GM23248 (cell line): Measurements from ENCODE around the gene RNF145. TPM values are rescaled to one million over a fixed set of nuclear protein-coding genes. Genes with fewer than 3 reads are reported as not detected.
A peak's percentile ranks its signal among the peaks of the same experiment; 100 is the strongest.

ENCODE experiments used
- DNase-seq: peaks from one replicate; pipeline ENCODE4 v3.0.0-alpha.2; 2015
- H2AFZ ChIP-seq: fragments of 200-600 bp; sonication (generic); 2 replicates; pipeline ENCODE4 v1.6.1; 2016; ENCODE audit warnings: antibody characterized with exemption
- H3F3A ChIP-seq: fragments of 200-600 bp; sonication (generic); 2 replicates; pipeline ENCODE4 v1.6.1; 2016; ENCODE audit warnings: mild to moderate bottlenecking, antibody characterized with exemption, mixed run types; ENCODE audit not compliant: insufficient read depth
- H3K27ac ChIP-seq: fragments of 200-600 bp; sonication (generic); 2 replicates; pipeline ENCODE4 v1.5.1; 2016; ENCODE audit warnings: mild to moderate bottlenecking
- H3K27me3 ChIP-seq: fragments of 200-600 bp; sonication (generic); replicated peaks from 2 replicates; pipeline ENCODE4 v1.6.1; 2016; ENCODE audit warnings: mild to moderate bottlenecking; ENCODE audit not compliant: insufficient read depth
- H3K36me3 ChIP-seq: fragments of 200-600 bp; sonication (generic); 2 replicates; pipeline ENCODE4 v1.6.1; 2016; ENCODE audit warnings: low read depth, mild to moderate bottlenecking
- H3K4me1 ChIP-seq: fragments of 200-600 bp; sonication (generic); 2 replicates; pipeline ENCODE4 v1.6.1; 2016; ENCODE audit warnings: mild to moderate bottlenecking; ENCODE audit not compliant: insufficient read depth
- H3K4me2 ChIP-seq: fragments of 200-600 bp; sonication (generic); one replicate; pipeline ENCODE4 v1.6.1; 2016; ENCODE audit warnings: mild to moderate bottlenecking; ENCODE audit not compliant: unreplicated experiment
- H3K4me3 ChIP-seq: fragments of 200-600 bp; sonication (generic); 2 replicates; pipeline ENCODE4 v1.5.1; 2016; ENCODE audit warnings: mild to moderate bottlenecking
- H3K79me2 ChIP-seq: fragments of 200-600 bp; sonication (generic); 2 replicates; pipeline ENCODE4 v1.6.1; 2016; ENCODE audit warnings: mild to moderate bottlenecking; ENCODE audit not compliant: insufficient read depth
- H3K9ac ChIP-seq: fragments of 200-600 bp; sonication (generic); 2 replicates; pipeline ENCODE4 v1.6.1; 2016; ENCODE audit warnings: mild to moderate bottlenecking
- H3K9me2 ChIP-seq: fragments of 200-600 bp; sonication (generic); 2 replicates; pipeline ENCODE4 v1.6.1; 2016; ENCODE audit warnings: mixed run types, mild to moderate bottlenecking, moderate library complexity; ENCODE audit not compliant: insufficient read depth
- H3K9me3 ChIP-seq: fragments of 200-600 bp; sonication (generic); one replicate; pipeline ENCODE4 v1.6.1; 2017; ENCODE audit warnings: low read depth
- H4K20me1 ChIP-seq: fragments of 200-600 bp; sonication (generic); 2 replicates; pipeline ENCODE4 v1.6.0; 2016; ENCODE audit not compliant: insufficient read depth
- EZH2 ChIP-seq: fragments of 200-600 bp; sonication (generic); IDR thresholded peaks from 2 replicates; pipeline ENCODE4 v1.6.1; 2018; ENCODE audit warnings: antibody characterized with exemption, mild to moderate bottlenecking; ENCODE audit not compliant: insufficient read depth, poor library complexity, severe bottlenecking
- EZH2phosphoT487 ChIP-seq: fragments of 200-600 bp; sonication (generic); IDR thresholded peaks from 2 replicates; pipeline ENCODE4 v1.6.1; 2018; ENCODE audit warnings: antibody characterized with exemption, moderate library complexity, mild to moderate bottlenecking, low read depth; ENCODE audit not compliant: insufficient read depth
- WGBS, 2 experiments: methylation state at CpG; one replicate each; pipeline ENCODE4 v1.1.6; 2015 to 2017; ENCODE audit warnings: low lambda C conversion rate in 2 of 2, low coverage in 1 of 2; ENCODE audit errors: missing lambda C conversion rate in 2 of 2; 5-methylcytosine and 5-hydroxymethylcytosine counted together
- in situ Hi-C: fragments of 300-500 bp; cut with MboI; formaldehyde crosslinking; loops from 2 replicates; pipeline ENCODE4 v1.15.0; 2020
- polyA plus RNA-seq: library from polyadenylated mRNA; unstranded; fragments of >200 nt; fragmentation: Nextera tagmentation; extraction: Ambion mirVana; gene quantifications from 2 replicates; pipeline ENCODE4 v1.2.1, GENCODE V29; 2016
- total RNA-seq: library from RNA; depleted of rRNA; stranded (reverse); fragments of >200 nt; shearing (Covaris generic); gene quantifications from 2 replicates; pipeline ENCODE4 v1.2.3, GENCODE V29; 2014

Gene RNF145
- total and polyA plus RNA-seq, 2 experiments from 2014 or later = 9.2 to 38.7 TPM

- H3K36me3 ChIP-seq = peaks cover 32% of the 10 kb centered on the region
- no peak for DNase-seq
- 77 to 79% methylated on average over 3 of the region's 3 CpGs for WGBS, 2 experiments
- H3K9me3 ChIP-seq = no peaks in the 10 kb centered on the region
- no peaks in the 10 kb centered on the region for H3K27me3 ChIP-seq
- no peaks in the 10 kb centered on the region for H4K20me1 ChIP-seq
- peaks cover 68% of the 10 kb centered on the region for H3F3A ChIP-seq
- H2AFZ ChIP-seq = no peak overlapping the region
- peak overlapping the region; percentile 96 for H3K27ac ChIP-seq
- peaks cover 78% of the 10 kb centered on the region for H3K4me1 ChIP-seq
- TF ChIP-seq EZH2phosphoT487 (no peak), EZH2 (no peak)
- H3K4me3 ChIP-seq = peak overlapping the region; percentile 34
- peak overlapping the region; percentile 66 for H3K4me2 ChIP-seq
- peaks cover 89% of the 10 kb centered on the region for H3K79me2 ChIP-seq
- H3K9me2 ChIP-seq = no peaks in the 10 kb centered on the region
- peak overlapping the region; percentile 68 for H3K9ac ChIP-seq
- in situ Hi-C loops = no loop called here
Observed at GRCh38 chr5:159179529-159180305, 29.6 kb downstream of the RNF145 start.

- Histone ChIP-seq H3K79me2 (peaks cover 92% of the 10 kb centered on the region), H3K36me3 (peaks cover 32% of the 10 kb centered on the region), H3K4me2 (peak overlapping the region; percentile 66), H3K4me3 (peak overlapping the region; percentile 34), H4K20me1 (no peaks in the 10 kb centered on the region), H3K9me2 (no peaks in the 10 kb centered on the region), H3F3A (peaks cover 60% of the 10 kb centered on the region), H3K27ac (peak overlapping the region; percentile 96), H3K9ac (peak overlapping the region; percentile 68), H3K27me3 (no peaks in the 10 kb centered on the region), H3K4me1 (peaks cover 78% of the 10 kb centered on the region), H2AFZ (no peak overlapping the region), H3K9me3 (no peaks in the 10 kb centered on the region)
- in situ Hi-C loops = no loop called here
- TF ChIP-seq EZH2phosphoT487 (no peak), EZH2 (no peak)
- DNase-seq = peak; percentile 99
- WGBS, 2 experiments = 0 to 2% methylated on average over 2 of the region's 2 CpGs
Observed at GRCh38 chr5:159178978-159179377, 30.4 kb downstream of the RNF145 start.

- Histone ChIP-seq H3K36me3 (peaks cover 30% of the 10 kb centered on the region), H3K9ac (no peak overlapping the region), H3F3A (peaks cover 30% of the 10 kb centered on the region), H3K27ac (peak overlapping the region; percentile 40), H3K27me3 (no peaks in the 10 kb centered on the region), H4K20me1 (no peaks in the 10 kb centered on the region), H3K9me2 (no peaks in the 10 kb centered on the region), H2AFZ (no peak overlapping the region), H3K9me3 (no peaks in the 10 kb centered on the region), H3K79me2 (peaks cover 90% of the 10 kb centered on the region), H3K4me3 (no peak overlapping the region), H3K4me1 (peaks cover 45% of the 10 kb centered on the region), H3K4me2 (no peak overlapping the region)
- 18 to 31% methylated on average over 1 of the region's 1 CpG for WGBS, 2 experiments
- no peak for TF ChIP-seq EZH2phosphoT487
- no peak for TF ChIP-seq EZH2
- in situ Hi-C loops = no loop called here
- DNase-seq = peak; percentile 62
Observed at GRCh38 chr5:159175547-159175946, 33.8 kb downstream of the RNF145 start.

GRCh38 chr5:159174511-159175168 lies 34.7 kb downstream of the RNF145 start:
- Histone ChIP-seq H3K4me3 (no peak overlapping the region), H3K36me3 (peaks cover 29% of the 10 kb centered on the region), H3K4me2 (peak overlapping the region; percentile 7), H3K27ac (peak overlapping the region; percentile 40), H3K9me3 (no peaks in the 10 kb centered on the region), H2AFZ (no peak overlapping the region), H3K9ac (no peak overlapping the region), H3K79me2 (peaks cover 88% of the 10 kb centered on the region), H3F3A (peaks cover 21% of the 10 kb centered on the region), H3K4me1 (peaks cover 36% of the 10 kb centered on the region), H3K27me3 (no peaks in the 10 kb centered on the region), H3K9me2 (no peaks in the 10 kb centered on the region), H4K20me1 (no peaks in the 10 kb centered on the region)
- TF ChIP-seq EZH2phosphoT487 (no peak), EZH2 (no peak)
- in situ Hi-C loops = loop anchor here (25.0 kb wide), 2 partner anchors 263 to 813 kb away; no protein-coding TSS in a partner anchor
- DNase-seq = peak; percentile 53
